K562 (cell line): Measurements from ENCODE around the gene CUEDC2. TPM values are rescaled to one million over a fixed set of nuclear protein-coding genes. Genes with fewer than 3 reads are reported as not detected.

ENCODE experiments used
- CXXC5 ChIP-seq: fragments of 250-450 bp; sonication (Bioruptor Pico); IDR thresholded peaks from 2 replicates; pipeline ENCODE4 v1.8.0; 2022; ENCODE audit warnings: inconsistent platforms, mild to moderate bottlenecking, moderate library complexity
- HNRNPUL1 ChIP-seq: fragments of 200-400 bp; formaldehyde crosslinking; IDR thresholded peaks from 2 replicates; pipeline ENCODE4 v1.6.1; 2017; ENCODE audit warnings: low read length
- MAZ ChIP-seq, 2 experiments: fragments of 450-650 bp in 1 of 2; sonication (generic) in 1 of 2; formaldehyde crosslinking; IDR thresholded peaks in 1 of 2; conservative IDR thresholded peaks in 1 of 2; 2 replicates each; pipeline versions ENCODE4 v1.4.0 to v1.5.0; 2020; ENCODE audit warnings: mild to moderate bottlenecking in 1 of 2, missing genetic modification reagents in 1 of 2
- MTA1 ChIP-seq: fragments of 450-650 bp; IDR thresholded peaks from 2 replicates; pipeline ENCODE4 v1.6.1; 2017; ENCODE audit warnings: borderline replicate concordance
- NFXL1 ChIP-seq: fragments of 450-650 bp; formaldehyde crosslinking; IDR thresholded peaks from 2 replicates; pipeline ENCODE4 v1.4.0; 2021; ENCODE audit warnings: mild to moderate bottlenecking
- NR3C1 ChIP-seq: sonication (generic); formaldehyde crosslinking; IDR thresholded peaks from 2 replicates; pipeline ENCODE4 v1.8.1; 2022; ENCODE audit warnings: missing genetic modification reagents
- POLR2H ChIP-seq: IDR thresholded peaks from 2 replicates; pipeline ENCODE4 v1.6.1; 2016; ENCODE audit warnings: missing genetic modification characterization, low read depth, mild to moderate bottlenecking, control low read depth, missing compliant biosample characterization, moderate library complexity
- RCOR1 ChIP-seq, 2 experiments: IDR thresholded peaks; 2 replicates each; pipeline ENCODE4 v1.6.1; 2012; ENCODE audit warnings: low read depth in 2 of 2, low read length in 2 of 2, borderline replicate concordance in 1 of 2, improper control_type of control experiment in 1 of 2
- RUNX1 ChIP-seq: sonication (generic); IDR thresholded peaks from 2 replicates; pipeline ENCODE4 v1.6.1; 2016; ENCODE audit warnings: antibody characterized with exemption, low read depth
- SMAD4 ChIP-seq: fragments of 250-450 bp; sonication (Bioruptor Pico); conservative IDR thresholded peaks from 2 replicates; pipeline ENCODE4 v1.8.0; 2021; ENCODE audit warnings: inconsistent platforms, mild to moderate bottlenecking, moderate library complexity
- WHSC1 ChIP-seq: IDR thresholded peaks from one replicate; pipeline ENCODE4 v1.6.1; 2012; ENCODE audit warnings: low read length, control low read depth, inconsistent platforms
- ZBTB17 ChIP-seq: fragments of 450-650 bp; formaldehyde crosslinking; IDR thresholded peaks from 2 replicates; pipeline ENCODE4 v1.4.0; 2020; ENCODE audit warnings: mild to moderate bottlenecking
- ZNF140 ChIP-seq: fragments of 250-450 bp; sonication (Bioruptor Pico); IDR thresholded peaks from 2 replicates; pipeline ENCODE4 v1.8.0; 2021; ENCODE audit warnings: moderate library complexity, mild to moderate bottlenecking, inconsistent platforms
- ZNF780A ChIP-seq: fragments of 250-450 bp; sonication (Bioruptor Pico); IDR thresholded peaks from 2 replicates; pipeline ENCODE4 v1.5.0; 2021; ENCODE audit warnings: mild to moderate bottlenecking
- polyA plus RNA-seq, 8 experiments: library from polyadenylated mRNA; depleted of rRNA in 4 of 8; stranded (reverse) in 5 of 8; unstranded in 3 of 8; fragments of >200 nt; fragmentation: Nextera tagmentation in 2 of 8; fragmentation: Illumina TruSeq in 1 of 8; extraction: Ambion mirVana in 2 of 8; extraction: Trizol in 1 of 8; gene quantifications; 2 replicates each; pipeline versions ENCODE4 v1.2.1 to v1.2.3, GENCODE V29; 2011 to 2014; ENCODE audit warnings: inconsistent platforms in 1 of 8, missing spikeins in 1 of 8
- total RNA-seq, 7 experiments: library from RNA; depleted of rRNA in 6 of 7; stranded (reverse); fragments of >200 nt in 6 of 7; fragmentation: Illumina TruSeq in 2 of 7; extraction: Trizol in 2 of 7; gene quantifications; 2 replicates each; pipeline versions ENCODE4 v1.2.1 to v1.2.3, GENCODE V29; 2011 to 2021; ENCODE audit warnings: low replicate concordance in 1 of 7
- TF ChIP-seq, protein P1 (sequence below): fragments of 150-350 bp; IDR thresholded peaks from 2 replicates; pipeline ENCODE4 v1.6.1; 2014; ENCODE audit warnings: low read depth, mild to moderate bottlenecking, low read length, borderline replicate concordance

Gene CUEDC2
- total and polyA plus RNA-seq, 9 of the 15 experiments (the other 6 are each of a cell fraction or from before 2014, with no cell fraction given), result 8.5 to 48.9 (median 27.4) TPM

DNA sequence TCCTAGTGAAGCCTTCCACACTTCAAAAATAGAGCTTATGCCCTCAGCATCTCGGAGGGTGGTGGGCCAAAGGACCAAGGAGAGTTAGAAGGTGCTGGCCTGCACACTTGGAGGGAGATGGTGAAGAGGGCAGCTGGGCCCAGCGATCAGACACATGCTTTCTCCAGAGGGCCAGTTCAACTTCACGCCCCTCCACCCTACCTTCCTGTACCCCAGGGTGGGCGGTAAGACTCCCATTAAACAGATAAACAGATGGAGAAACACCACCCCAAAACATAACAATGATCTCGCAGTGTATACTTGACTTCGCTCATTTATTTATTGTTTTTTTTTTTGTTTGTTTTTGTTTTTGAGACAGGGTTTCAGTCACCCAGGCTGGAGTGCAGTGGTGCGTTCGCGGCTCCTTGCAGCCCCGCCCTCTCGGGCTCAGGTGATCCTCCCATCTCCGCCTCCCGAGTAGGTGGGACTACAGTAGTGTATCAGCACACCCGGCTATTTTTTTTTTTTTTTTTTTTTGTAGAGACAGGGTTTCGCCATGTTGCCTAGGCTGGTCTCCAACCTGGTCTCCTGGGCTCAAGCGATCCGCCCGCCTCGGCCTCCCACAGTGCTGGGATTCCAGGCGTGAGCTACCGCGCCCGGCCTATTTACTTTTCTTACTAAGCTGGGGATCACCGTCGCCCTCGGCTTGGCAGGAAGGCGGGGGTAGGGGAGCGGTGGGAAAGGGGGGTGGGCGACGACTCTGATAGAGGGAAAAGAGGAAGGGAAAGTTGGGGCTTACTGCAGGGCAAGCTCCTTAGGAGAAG is 17.1 kb upstream of the CUEDC2 start (continued):
- TF ChIP-seq HNRNPUL1, result no peak
- no peak for TF ChIP-seq NFXL1 (CRISPR knock-in tag)
- TF ChIP-seq SMAD4 (CRISPR knock-in tag), result no peak
- TF ChIP-seq MTA1, result no peak
- TF ChIP-seq NR3C1 (CRISPR knock-in tag), result no peak
- 0 out of 2 replicates have a peak, but pooled peaks have one; percentile 9 for TF ChIP-seq POLR2H
- TF ChIP-seq CXXC5 (CRISPR knock-in tag), result 0 out of 2 replicates have a peak, but pooled peaks have one; percentile 6
- TF ChIP-seq ZNF780A (CRISPR knock-in tag), result no peak
- TF ChIP-seq MAZ (CRISPR knock-in tag; conservative IDR thresholded peaks at IDR 0.05 in 1 of 2, IDR thresholded peaks at IDR 0.05 in 1 of 2), result 0 out of 4 replicates have a peak, but pooled peaks of 1 of the 2 experiments have one; percentile 19
- 0 out of 2 replicates have a peak, but pooled peaks have one; percentile 38 for TF ChIP-seq ZBTB17 (CRISPR knock-in tag)
- no peak for TF ChIP-seq RUNX1
- no peak for TF ChIP-seq ZNF140 (CRISPR knock-in tag)
- no peak for TF ChIP-seq RCOR1 (IDR thresholded peaks at IDR 0.05; ENCODE audit: borderline replicate concordance in 1 of 2, low read depth in 2 of 2, low read length in 2 of 2)
- TF ChIP-seq WHSC1, result no peak
- TF ChIP-seq, protein P1, sequence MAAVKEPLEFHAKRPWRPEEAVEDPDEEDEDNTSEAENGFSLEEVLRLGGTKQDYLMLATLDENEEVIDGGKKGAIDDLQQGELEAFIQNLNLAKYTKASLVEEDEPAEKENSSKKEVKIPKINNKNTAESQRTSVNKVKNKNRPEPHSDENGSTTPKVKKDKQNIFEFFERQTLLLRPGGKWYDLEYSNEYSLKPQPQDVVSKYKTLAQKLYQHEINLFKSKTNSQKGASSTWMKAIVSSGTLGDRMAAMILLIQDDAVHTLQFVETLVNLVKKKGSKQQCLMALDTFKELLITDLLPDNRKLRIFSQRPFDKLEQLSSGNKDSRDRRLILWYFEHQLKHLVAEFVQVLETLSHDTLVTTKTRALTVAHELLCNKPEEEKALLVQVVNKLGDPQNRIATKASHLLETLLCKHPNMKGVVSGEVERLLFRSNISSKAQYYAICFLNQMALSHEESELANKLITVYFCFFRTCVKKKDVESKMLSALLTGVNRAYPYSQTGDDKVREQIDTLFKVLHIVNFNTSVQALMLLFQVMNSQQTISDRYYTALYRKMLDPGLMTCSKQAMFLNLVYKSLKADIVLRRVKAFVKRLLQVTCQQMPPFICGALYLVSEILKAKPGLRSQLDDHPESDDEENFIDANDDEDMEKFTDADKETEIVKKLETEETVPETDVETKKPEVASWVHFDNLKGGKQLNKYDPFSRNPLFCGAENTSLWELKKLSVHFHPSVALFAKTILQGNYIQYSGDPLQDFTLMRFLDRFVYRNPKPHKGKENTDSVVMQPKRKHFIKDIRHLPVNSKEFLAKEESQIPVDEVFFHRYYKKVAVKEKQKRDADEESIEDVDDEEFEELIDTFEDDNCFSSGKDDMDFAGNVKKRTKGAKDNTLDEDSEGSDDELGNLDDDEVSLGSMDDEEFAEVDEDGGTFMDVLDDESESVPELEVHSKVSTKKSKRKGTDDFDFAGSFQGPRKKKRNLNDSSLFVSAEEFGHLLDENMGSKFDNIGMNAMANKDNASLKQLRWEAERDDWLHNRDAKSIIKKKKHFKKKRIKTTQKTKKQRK, result no peak
